Measurements from ENCODE around the gene HOATZ.

The HOATZ gene

GRCh38 chr11:111542606-111543275, 28.2 kb downstream of the HOATZ start:
- TF ChIP-seq, protein P1, sequence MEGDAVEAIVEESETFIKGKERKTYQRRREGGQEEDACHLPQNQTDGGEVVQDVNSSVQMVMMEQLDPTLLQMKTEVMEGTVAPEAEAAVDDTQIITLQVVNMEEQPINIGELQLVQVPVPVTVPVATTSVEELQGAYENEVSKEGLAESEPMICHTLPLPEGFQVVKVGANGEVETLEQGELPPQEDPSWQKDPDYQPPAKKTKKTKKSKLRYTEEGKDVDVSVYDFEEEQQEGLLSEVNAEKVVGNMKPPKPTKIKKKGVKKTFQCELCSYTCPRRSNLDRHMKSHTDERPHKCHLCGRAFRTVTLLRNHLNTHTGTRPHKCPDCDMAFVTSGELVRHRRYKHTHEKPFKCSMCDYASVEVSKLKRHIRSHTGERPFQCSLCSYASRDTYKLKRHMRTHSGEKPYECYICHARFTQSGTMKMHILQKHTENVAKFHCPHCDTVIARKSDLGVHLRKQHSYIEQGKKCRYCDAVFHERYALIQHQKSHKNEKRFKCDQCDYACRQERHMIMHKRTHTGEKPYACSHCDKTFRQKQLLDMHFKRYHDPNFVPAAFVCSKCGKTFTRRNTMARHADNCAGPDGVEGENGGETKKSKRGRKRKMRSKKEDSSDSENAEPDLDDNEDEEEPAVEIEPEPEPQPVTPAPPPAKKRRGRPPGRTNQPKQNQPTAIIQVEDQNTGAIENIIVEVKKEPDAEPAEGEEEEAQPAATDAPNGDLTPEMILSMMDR (IDR thresholded peaks at IDR 0.05; ENCODE audit: low read depth, low read length), result no peak

GRCh38 chr11:111548525-111548924, 33.9 kb downstream of the HOATZ start:
- DNase-seq (ENCODE audit: extremely low read depth, low read depth), result no peak
- TF ChIP-seq, protein P1 (IDR thresholded peaks at IDR 0.05; ENCODE audit: low read depth, low read length), result no peak

More at GRCh38 chr11:111542606-111543275, 28.2 kb downstream of the HOATZ start:
- DNase-seq (ENCODE audit: extremely low read depth, low read depth), result no peak

DNA sequence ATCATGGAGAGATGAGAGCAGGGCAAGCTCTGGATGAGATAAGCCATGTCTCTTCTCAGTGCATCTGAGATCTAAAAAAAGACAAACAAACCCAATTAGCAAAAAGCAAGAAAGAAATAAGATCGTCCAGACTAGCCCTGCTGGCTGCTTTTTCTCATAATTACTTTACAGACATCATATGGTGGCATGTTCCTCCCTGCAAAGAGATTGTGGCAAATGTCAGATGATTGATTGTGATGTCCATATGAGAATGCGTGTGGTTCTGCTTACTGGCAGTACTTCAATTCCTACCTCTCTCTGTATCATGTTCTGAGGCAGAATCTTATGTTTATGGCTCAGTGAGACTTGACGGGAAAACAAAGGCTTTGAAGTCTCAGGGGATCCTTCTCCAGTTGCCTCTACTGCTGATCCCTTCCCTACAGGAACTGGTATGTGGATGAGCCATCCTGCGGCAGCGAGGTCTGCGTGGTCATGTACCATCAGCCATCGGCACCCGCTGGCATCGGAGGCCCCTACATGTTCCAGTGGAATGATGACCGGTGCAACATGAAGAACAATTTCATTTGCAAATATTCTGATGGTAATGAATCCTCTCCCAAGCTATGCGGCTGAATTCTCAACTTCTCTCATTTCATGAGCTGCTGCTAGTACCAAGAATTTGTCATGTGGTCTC, 34.8 kb downstream of the HOATZ start:
- DNase-seq (ENCODE audit: extremely low read depth, low read depth), result no peak
- TF ChIP-seq, protein P1 (IDR thresholded peaks at IDR 0.05; ENCODE audit: low read depth, low read length), result no peak

- TF ChIP-seq, protein P1 (IDR thresholded peaks at IDR 0.05; ENCODE audit: low read depth, low read length), result no peak
- DNase-seq (ENCODE audit: extremely low read depth, low read depth), result no peak
Measured at GRCh38 chr11:111549869-111550203, 35.3 kb downstream of the HOATZ start.

- DNase-seq (ENCODE audit: extremely low read depth, low read depth), result no peak
- TF ChIP-seq, protein P1 (IDR thresholded peaks at IDR 0.05; ENCODE audit: low read depth, low read length), result no peak
Measured at GRCh38 chr11:111550258-111550657, 35.7 kb downstream of the HOATZ start.

DNA sequence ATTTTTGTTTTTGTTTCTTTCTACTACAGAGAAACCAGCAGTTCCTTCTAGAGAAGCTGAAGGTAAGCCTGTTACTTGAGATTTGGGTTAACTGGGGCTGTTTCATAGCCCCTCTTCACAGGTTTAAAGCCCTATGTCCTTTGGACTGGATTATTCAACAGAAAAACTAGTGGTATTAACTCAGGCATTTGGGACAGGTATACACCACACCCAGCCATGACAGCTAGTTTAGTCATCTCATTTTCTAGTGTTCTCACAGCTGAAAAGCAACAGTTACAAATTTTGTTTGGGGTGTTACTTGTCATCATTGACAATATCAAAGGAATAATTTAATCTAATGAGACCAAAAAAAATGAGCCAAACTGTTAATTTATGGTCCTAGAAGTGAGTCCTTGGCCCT, 40.0 kb downstream of the HOATZ start:
- DNase-seq (ENCODE audit: extremely low read depth, low read depth), result no peak
- TF ChIP-seq, protein P1 (IDR thresholded peaks at IDR 0.05; ENCODE audit: low read depth, low read length), result no peak

DNA sequence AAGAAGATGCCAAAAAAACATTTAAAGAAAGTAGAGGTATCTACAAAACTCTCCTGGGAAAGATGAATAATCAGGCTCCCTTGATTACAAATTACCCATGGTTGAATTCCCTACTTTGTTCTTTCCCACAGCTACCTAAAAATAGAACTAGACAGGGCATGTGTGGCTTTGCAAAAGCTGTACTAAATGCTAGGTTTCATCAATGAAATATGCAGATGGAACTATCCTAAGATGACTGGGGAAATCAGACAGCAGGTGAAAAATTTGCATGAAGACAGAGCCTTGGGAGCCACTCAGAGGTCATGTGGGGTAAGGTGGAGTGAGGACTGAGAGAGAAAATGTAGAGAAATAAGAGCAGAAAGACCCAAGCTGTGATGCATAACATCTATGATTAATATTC, 40.7 kb downstream of the HOATZ start:
- DNase-seq (ENCODE audit: extremely low read depth, low read depth), result no peak
- TF ChIP-seq, protein P1 (IDR thresholded peaks at IDR 0.05; ENCODE audit: low read depth, low read length), result no peak

All from AG09319 (cell line).